Kidney epithelial cell (primary cell): ENCODE data around the gene CCR6. TPM values are rescaled to one million over a fixed set of nuclear protein-coding genes. Genes with fewer than 3 reads are reported as not detected.

Source experiments
- DNase-seq: peaks from one replicate; pipeline ENCODE4 v3.0.0-alpha.2; 2010; ENCODE audit warnings: low read depth
- H3K27me3 ChIP-seq: 2 replicates; pipeline ENCODE4 v1.6.0; 2011; ENCODE audit warnings: low read length; ENCODE audit not compliant: control insufficient read depth, insufficient read depth
- H3K36me3 ChIP-seq: 2 replicates; pipeline ENCODE4 v1.5.1; 2011; ENCODE audit warnings: low read length; ENCODE audit not compliant: control insufficient read depth, insufficient read depth
- H3K4me3 ChIP-seq: 2 replicates; pipeline ENCODE4 v1.5.1; 2011; ENCODE audit warnings: low read depth, mild to moderate bottlenecking, control low read depth, low read length
- total RNA-seq: library from RNA; depleted of rRNA; stranded (reverse); fragments of >200 nt; gene quantifications from 2 replicates; pipeline ENCODE4 v1.2.3, GENCODE V29; 2015
- TF ChIP-seq, protein P1 (sequence below): IDR thresholded peaks from 2 replicates; pipeline ENCODE4 v1.5.1; 2011; ENCODE audit warnings: mild to moderate bottlenecking, moderate library complexity, low read length, control low read depth, inconsistent platforms; ENCODE audit not compliant: insufficient read depth, poor library complexity, severe bottlenecking

Gene CCR6
- total RNA-seq, 1 donor from 2014 or later: not detected

DNA sequence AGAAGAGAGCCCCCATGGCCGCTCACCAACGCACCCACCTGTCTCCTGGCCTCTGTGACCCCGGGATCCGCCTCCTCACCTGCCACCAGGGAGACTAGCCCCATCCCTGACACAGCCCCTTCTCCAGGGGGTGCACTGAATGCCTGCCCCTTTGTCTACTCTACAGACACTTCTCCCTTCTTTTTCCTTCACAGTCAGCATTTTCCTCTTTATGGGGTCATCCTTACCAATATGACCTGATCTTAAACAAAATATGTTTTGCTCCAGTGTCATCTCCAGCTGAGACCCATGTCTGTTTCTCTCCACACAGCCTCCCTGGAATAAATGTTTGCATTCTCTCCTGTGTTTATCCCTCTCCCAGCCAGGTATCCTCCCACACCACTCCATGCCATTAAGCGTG lies 14.6 kb upstream of the CCR6 start:
- DNase-seq: no peak

GRCh38 chr6:167109651-167110050 lies 13.2 kb upstream of the CCR6 start:
- H3K27me3 ChIP-seq: peaks cover 14% of the 10 kb centered on the region
- no peak for DNase-seq
- H3K36me3 ChIP-seq: no peaks in the 10 kb centered on the region
- no peak overlapping the region for H3K4me3 ChIP-seq
- TF ChIP-seq, protein P1, sequence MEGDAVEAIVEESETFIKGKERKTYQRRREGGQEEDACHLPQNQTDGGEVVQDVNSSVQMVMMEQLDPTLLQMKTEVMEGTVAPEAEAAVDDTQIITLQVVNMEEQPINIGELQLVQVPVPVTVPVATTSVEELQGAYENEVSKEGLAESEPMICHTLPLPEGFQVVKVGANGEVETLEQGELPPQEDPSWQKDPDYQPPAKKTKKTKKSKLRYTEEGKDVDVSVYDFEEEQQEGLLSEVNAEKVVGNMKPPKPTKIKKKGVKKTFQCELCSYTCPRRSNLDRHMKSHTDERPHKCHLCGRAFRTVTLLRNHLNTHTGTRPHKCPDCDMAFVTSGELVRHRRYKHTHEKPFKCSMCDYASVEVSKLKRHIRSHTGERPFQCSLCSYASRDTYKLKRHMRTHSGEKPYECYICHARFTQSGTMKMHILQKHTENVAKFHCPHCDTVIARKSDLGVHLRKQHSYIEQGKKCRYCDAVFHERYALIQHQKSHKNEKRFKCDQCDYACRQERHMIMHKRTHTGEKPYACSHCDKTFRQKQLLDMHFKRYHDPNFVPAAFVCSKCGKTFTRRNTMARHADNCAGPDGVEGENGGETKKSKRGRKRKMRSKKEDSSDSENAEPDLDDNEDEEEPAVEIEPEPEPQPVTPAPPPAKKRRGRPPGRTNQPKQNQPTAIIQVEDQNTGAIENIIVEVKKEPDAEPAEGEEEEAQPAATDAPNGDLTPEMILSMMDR: no peak

More for the DNA sequence above, 14.6 kb upstream of the CCR6 start:
- Histone ChIP-seq H3K4me3 (no peak overlapping the region), H3K36me3 (no peaks in the 10 kb centered on the region), H3K27me3 (peaks cover 4% of the 10 kb centered on the region)
- TF ChIP-seq, protein P1: no peak

DNA sequence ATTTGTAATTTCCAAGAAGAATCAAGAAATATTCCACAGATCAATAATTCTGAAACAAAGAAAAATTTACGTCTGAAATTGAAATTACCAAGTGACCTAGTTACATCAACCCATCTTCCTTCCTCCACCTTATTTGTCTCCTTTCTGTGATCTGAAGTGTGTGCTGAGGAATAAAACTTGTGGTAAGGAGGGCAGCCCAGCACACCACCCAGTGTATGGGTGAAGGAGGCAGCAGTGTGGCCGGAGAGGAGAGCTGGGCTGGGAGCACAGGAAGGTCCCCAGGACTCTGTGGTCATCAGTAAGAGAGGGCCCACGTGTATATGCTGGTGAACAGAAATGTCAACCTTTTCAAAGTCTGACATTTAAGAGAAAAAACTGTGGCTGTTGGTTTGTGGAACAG lies 11.3 kb upstream of the CCR6 start:
- no peak for DNase-seq
- TF ChIP-seq, protein P1: no peak
- H3K27me3 ChIP-seq: peaks cover 20% of the 10 kb centered on the region

GRCh38 chr6:167112421-167112820 lies 10.5 kb upstream of the CCR6 start:
- TF ChIP-seq, protein P1: no peak
- peaks cover 20% of the 10 kb centered on the region for H3K27me3 ChIP-seq
- DNase-seq: no peak
- no peak overlapping the region for H3K4me3 ChIP-seq
- H3K36me3 ChIP-seq: no peaks in the 10 kb centered on the region

More for the DNA sequence above, 11.3 kb upstream of the CCR6 start:
- Histone ChIP-seq H3K36me3 (no peaks in the 10 kb centered on the region), H3K4me3 (no peak overlapping the region)

GRCh38 chr6:167113047-167113754 lies 9.7 kb upstream of the CCR6 start:
- Histone ChIP-seq H3K27me3 (peaks cover 20% of the 10 kb centered on the region), H3K4me3 (no peak overlapping the region), H3K36me3 (no peaks in the 10 kb centered on the region)
- TF ChIP-seq, protein P1: no peak
- DNase-seq: no peak
